VCaP (cell line): Measurements from ENCODE around the gene SORT1.

Source experiments
- H3K27ac ChIP-seq: fragments of 450-650 bp; 2 replicates; pipeline ENCODE4 v1.5.1; 2017
- CTCF ChIP-seq: fragments of 450-650 bp; conservative IDR thresholded peaks from 2 replicates; pipeline ENCODE4 v1.5.1; 2017; ENCODE audit warnings: mild to moderate bottlenecking, moderate library complexity

The SORT1 gene

GRCh38 chr1:109268431-109269211 is 129.1 kb downstream of the SORT1 start:
- no peak for TF ChIP-seq CTCF
- no peak overlapping the region for H3K27ac ChIP-seq

- no peak for TF ChIP-seq CTCF
- no peak overlapping the region for H3K27ac ChIP-seq
Observed at GRCh38 chr1:109267743-109268300, 129.9 kb downstream of the SORT1 start.

- TF ChIP-seq CTCF, result no peak
- no peak overlapping the region for H3K27ac ChIP-seq
Observed at GRCh38 chr1:109266965-109267364, 130.8 kb downstream of the SORT1 start.

- H3K27ac ChIP-seq, result no peak overlapping the region
- TF ChIP-seq CTCF, result no peak
Observed at GRCh38 chr1:109265741-109266330, 131.9 kb downstream of the SORT1 start.

GRCh38 chr1:109265016-109265415 is 132.7 kb downstream of the SORT1 start:
- no peak overlapping the region for H3K27ac ChIP-seq
- TF ChIP-seq CTCF, result no peak

- TF ChIP-seq CTCF, result no peak
- H3K27ac ChIP-seq, result peak overlapping the region; percentile 53
Observed at GRCh38 chr1:109264379-109264755, 133.4 kb downstream of the SORT1 start.

GRCh38 chr1:109263597-109264378 is 133.9 kb downstream of the SORT1 start:
- peak; percentile 99 for TF ChIP-seq CTCF
- H3K27ac ChIP-seq, result peak overlapping the region; percentile 53
